HG02870 (cell line): Measurements from ENCODE around the gene ENTPD7.
"Not testable (repeated sequence)": the region's sequence is repeated elsewhere in the genome, so short reads cannot be mapped to it uniquely, and the experiment has no call there.

Experiments
- ATAC-seq: cut with Tn5 transposase; IDR thresholded peaks from one replicate; pipeline ENCODE4 v1.9.1; 2021; ENCODE audit warnings: mild to moderate bottlenecking, moderate library complexity; ENCODE audit not compliant: unreplicated experiment

The ENTPD7 gene

DNA sequence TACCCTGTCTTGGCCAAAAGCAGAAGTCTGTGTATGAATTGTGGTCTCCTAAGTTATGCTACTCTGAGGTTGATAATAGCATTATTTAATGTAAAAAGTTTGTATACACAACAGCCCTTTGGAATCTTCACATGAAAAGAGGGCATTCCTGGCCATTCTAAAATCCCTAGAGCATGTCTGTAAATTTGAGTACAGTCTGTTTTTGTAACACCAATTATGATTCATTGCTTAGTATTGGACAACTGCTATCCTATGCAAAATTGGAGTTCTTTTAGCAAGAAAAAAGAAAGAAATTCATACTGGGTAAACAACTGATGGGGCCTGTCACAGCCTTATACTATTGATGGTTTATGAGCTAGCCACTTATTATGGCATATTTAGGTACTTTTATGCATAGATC lies 82.9 kb downstream of the ENTPD7 start:
- no peak for ATAC-seq

DNA sequence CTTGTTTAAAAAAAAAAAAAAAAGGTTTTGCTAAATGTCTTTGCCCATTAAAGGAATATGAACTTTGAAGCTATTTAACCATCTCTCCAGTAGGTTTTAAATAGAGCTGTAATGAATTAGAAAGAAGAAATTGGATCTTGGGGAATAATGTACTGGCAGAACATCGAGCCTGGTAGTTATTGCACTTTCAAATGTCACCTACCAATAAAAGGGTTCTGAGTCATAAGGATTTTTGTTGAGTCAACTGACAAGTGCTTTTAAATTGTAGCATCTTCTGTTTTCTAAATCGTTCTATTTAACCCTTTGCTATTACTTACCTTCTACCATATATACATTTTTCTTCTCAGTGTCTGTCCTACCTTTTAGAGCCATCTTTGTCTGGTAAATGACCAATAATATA lies 83.4 kb downstream of the ENTPD7 start:
- ATAC-seq: no peak

DNA sequence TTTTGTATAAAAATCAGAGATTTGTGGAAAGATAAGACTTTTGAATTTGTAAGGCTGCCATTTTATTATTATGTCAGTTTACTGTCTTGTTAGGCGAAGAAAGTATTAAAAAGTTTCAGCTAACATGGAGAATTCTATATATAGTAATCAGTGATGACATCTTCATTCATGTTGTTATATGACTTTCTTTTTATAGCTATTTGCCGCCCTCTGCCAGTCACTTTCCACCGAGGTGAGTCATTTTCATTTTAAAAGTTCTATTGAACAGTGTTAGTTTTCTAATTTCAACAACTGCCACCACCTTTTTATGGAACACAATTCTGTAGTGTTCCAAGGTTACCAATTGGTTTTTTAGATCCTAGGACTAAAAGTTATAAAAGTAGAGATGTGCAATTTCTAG lies 84.5 kb downstream of the ENTPD7 start:
- no peak for ATAC-seq

DNA sequence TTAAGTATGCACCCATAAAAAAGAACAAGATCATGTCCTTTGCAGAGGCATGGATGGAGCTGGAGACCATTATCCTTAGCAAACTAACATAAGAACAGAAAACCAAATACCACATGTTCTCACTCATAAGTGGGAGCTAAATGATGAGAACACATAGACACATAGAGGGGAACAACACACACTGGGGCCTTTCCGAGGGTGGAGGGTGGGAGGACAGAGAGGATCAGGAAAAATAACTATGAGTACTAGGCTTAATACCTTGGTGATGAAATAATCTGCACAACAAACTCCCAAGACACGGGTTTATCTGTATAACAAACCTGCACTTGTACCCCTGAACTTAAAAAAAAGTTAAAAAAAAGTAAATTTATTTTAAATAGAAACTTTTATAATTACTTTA lies 86.9 kb downstream of the ENTPD7 start:
- ATAC-seq: not testable (repeated sequence)

DNA sequence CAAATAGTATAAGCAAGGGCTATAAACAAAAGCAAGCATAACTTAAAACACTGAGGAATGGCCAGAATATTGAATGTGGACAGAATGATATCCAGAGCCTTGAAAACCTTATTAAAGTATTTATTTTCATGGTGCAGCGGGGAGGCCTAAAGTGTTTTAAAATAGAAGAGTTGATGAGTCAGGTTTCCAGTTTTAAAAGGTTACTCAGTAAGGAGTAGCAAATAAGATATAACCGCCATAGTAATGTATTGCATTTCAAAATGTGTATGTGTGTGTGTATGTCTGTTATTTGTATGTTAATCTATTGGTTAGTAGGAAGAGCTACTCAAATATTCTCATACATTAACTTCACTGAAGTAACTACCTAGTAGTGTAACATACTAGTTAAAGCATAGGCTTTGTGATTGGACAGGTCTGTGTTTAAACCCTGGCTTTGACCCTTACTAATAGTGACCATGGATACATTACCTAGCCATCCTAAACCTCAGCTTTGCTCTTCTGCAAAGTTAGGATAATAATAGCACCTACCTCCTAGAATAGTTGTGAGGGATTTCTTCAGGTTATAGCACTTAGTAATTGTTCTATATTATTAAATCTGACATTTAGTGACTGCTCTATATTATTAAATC lies 89.6 kb downstream of the ENTPD7 start:
- no peak for ATAC-seq

DNA sequence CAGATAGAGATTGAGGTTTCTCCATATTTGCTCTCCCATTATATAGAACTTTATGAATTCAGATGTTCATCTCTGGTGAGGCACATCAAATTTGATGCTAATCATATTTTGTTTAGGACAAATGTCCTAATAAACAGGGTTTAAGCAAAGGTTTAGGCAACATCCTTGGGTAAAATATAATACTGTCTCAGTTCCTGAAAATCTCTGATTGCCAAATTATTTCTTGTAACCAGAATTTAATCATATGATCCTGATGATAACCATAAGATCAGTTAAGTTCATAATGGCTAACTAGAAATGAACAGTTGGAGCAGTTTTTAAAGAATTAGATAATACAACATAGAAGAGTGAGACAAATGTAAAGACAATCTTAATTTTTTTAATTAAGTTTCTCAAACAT lies 91.3 kb downstream of the ENTPD7 start:
- ATAC-seq: no peak

DNA sequence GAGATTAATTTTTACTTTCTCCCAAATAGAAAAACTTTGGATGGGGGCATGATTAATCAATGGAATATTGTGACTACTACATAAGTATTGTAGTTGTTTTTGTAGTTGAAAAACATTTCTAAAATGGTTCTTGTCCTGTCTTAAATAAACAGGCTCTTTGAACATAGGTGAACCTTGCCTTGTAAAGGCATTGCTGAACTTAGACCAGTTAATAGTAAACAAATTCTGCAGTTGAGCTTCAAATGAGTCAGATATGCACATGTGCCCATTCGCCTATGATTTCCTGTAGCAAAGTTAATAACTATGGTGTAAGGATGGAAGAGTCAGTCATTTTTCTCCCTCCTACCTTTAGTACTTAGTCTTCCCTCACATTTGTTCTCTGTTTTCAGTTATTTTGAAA lies 95.4 kb downstream of the ENTPD7 start:
- no peak for ATAC-seq
